ENCODE results near the gene AK1. TPM values are rescaled to one million over a fixed set of nuclear protein-coding genes. Genes with fewer than 3 reads are reported as not detected.

Gene AK1
- total RNA-seq, 1 donor from 2014 or later, result 39.4 TPM

- no peak for TF ChIP-seq CTCF (IDR thresholded peaks at IDR 0.05; ENCODE audit: unreplicated experiment)
- DNase-seq (ENCODE audit: low spot score in 2 of 2, unreplicated experiment in 2 of 2), result peak; percentile 54 to 71
These were observed 21.9 kb upstream of the AK1 start, which contains the start of gene ST6GALNAC6 for GRCh38 chr9:127899128-127899943. Gene ST6GALNAC6, minus strand, starts transcription at chr9:127899603. Its CDS starts 1,622 bp downstream, at chr9:127897981.

GRCh38 chr9:127898433-127899127 lies 21.1 kb upstream of the AK1 start:
- TF ChIP-seq CTCF (IDR thresholded peaks at IDR 0.05; ENCODE audit: unreplicated experiment), result no peak
- peak in 1 of 2 experiments; percentile 52 for DNase-seq (ENCODE audit: low spot score in 2 of 2, unreplicated experiment in 2 of 2)
- Mint-ChIP-seq H3K4me1 (peaks cover 20% of the 10 kb centered on the region), H3K4me3 (peak overlapping the region; percentile 82), H3K36me3 (peaks cover 34% of the 10 kb centered on the region), H3K27ac (peak overlapping the region; percentile 87), H3K27me3 (ENCODE audit: low read depth) (no peaks in the 10 kb centered on the region), H3K9me3 (peaks cover 19% of the 10 kb centered on the region)

More at GRCh38 chr9:127899128-127899943, 21.9 kb upstream of the AK1 start, which contains the start of gene ST6GALNAC6:
- Mint-ChIP-seq H3K4me1 (peaks cover 27% of the 10 kb centered on the region), H3K27ac (peak within 1 kb of the TSS; percentile 87), H3K27me3 (ENCODE audit: low read depth) (no peaks in the 10 kb centered on the region), H3K36me3 (peaks cover 27% of the 10 kb centered on the region), H3K4me3 (peak within 1 kb of the TSS; percentile 82), H3K9me3 (peaks cover 12% of the 10 kb centered on the region)

- peak; percentile 61 to 63 for DNase-seq (ENCODE audit: low spot score in 2 of 2, unreplicated experiment in 2 of 2)
- H3K4me3 Mint-ChIP-seq, result peak overlapping the region; percentile 38
- H3K4me1 Mint-ChIP-seq, result peaks cover 15% of the 10 kb centered on the region
- H3K27me3 Mint-ChIP-seq (ENCODE audit: low read depth), result no peaks in the 10 kb centered on the region
- H3K9me3 Mint-ChIP-seq, result peaks cover 30% of the 10 kb centered on the region
- peak overlapping the region; percentile 56 for H3K27ac Mint-ChIP-seq
- H3K36me3 Mint-ChIP-seq, result peaks cover 48% of the 10 kb centered on the region
- TF ChIP-seq CTCF (IDR thresholded peaks at IDR 0.05; ENCODE audit: unreplicated experiment), result no peak
These were observed 19.8 kb upstream of the AK1 start for GRCh38 chr9:127897193-127897692.

- no peak for TF ChIP-seq CTCF (IDR thresholded peaks at IDR 0.05; ENCODE audit: unreplicated experiment)
- Mint-ChIP-seq H3K27ac (peak overlapping the region; percentile 56), H3K36me3 (peaks cover 50% of the 10 kb centered on the region), H3K9me3 (peaks cover 30% of the 10 kb centered on the region), H3K27me3 (ENCODE audit: low read depth) (no peaks in the 10 kb centered on the region), H3K4me3 (no peak overlapping the region), H3K4me1 (peaks cover 15% of the 10 kb centered on the region)
- DNase-seq (ENCODE audit: low spot score in 2 of 2, unreplicated experiment in 2 of 2), result no peak
These were observed 19.1 kb upstream of the AK1 start for GRCh38 chr9:127896395-127897192.

- Mint-ChIP-seq H3K4me1 (peaks cover 13% of the 10 kb centered on the region), H3K36me3 (peaks cover 57% of the 10 kb centered on the region), H3K9me3 (peaks cover 30% of the 10 kb centered on the region), H3K4me3 (no peak overlapping the region), H3K27me3 (ENCODE audit: low read depth) (no peaks in the 10 kb centered on the region), H3K27ac (no peak overlapping the region)
- DNase-seq (ENCODE audit: low spot score in 2 of 2, unreplicated experiment in 2 of 2), result no peak
- TF ChIP-seq CTCF (IDR thresholded peaks at IDR 0.05; ENCODE audit: unreplicated experiment), result no peak
These were observed 18.3 kb upstream of the AK1 start for GRCh38 chr9:127895811-127896210.

Measured in mesothelial cell of epicardium (in vitro differentiated cells).